HG03460 (cell line): Measurements from ENCODE around the gene ANO1.
"Not testable (repeated sequence)": the region's sequence is repeated elsewhere in the genome, so short reads cannot be mapped to it uniquely, and the experiment has no call there.

Experiments used
- ATAC-seq: cut with Tn5 transposase; IDR thresholded peaks from one replicate; pipeline ENCODE4 v1.9.1; 2021; ENCODE audit not compliant: unreplicated experiment

The ANO1 gene

GRCh38 chr11:70184396-70184795 is 106.3 kb downstream of the ANO1 start:
- ATAC-seq = no peak

- ATAC-seq = no peak
Measured at GRCh38 chr11:70185348-70186055, 107.4 kb downstream of the ANO1 start.

- ATAC-seq = no peak
Measured at GRCh38 chr11:70186420-70186819, 108.3 kb downstream of the ANO1 start.

- ATAC-seq = no peak
Measured at GRCh38 chr11:70186936-70187335, 108.8 kb downstream of the ANO1 start.

- no peak for ATAC-seq
Measured at GRCh38 chr11:70187771-70188170, 109.7 kb downstream of the ANO1 start.

GRCh38 chr11:70189622-70190021 is 111.5 kb downstream of the ANO1 start:
- no peak for ATAC-seq

GRCh38 chr11:70191495-70192140 is 113.5 kb downstream of the ANO1 start:
- no peak for ATAC-seq

GRCh38 chr11:70192666-70193410 is 114.7 kb downstream of the ANO1 start:
- ATAC-seq = no peak

GRCh38 chr11:70193411-70194292 is 115.5 kb downstream of the ANO1 start:
- no peak for ATAC-seq

GRCh38 chr11:70194792-70195791 is 117.0 kb downstream of the ANO1 start:
- no peak for ATAC-seq

GRCh38 chr11:70200212-70200844 is 122.2 kb downstream of the ANO1 start:
- no peak for ATAC-seq

GRCh38 chr11:70201047-70201446 is 122.9 kb downstream of the ANO1 start:
- not testable (repeated sequence) for ATAC-seq

- no peak for ATAC-seq
Measured at GRCh38 chr11:70201882-70202861, 124.1 kb downstream of the ANO1 start.

GRCh38 chr11:70202920-70203750 is 125.0 kb downstream of the ANO1 start, which contains the start of gene FADD:
Gene FADD (plus strand): TSS chr11:70203296. CDS start chr11:70203460, 164 bp downstream.
- peak; percentile 70 for ATAC-seq

GRCh38 chr11:70203751-70204465 is 125.8 kb downstream of the ANO1 start:
- peak; percentile 30 for ATAC-seq

GRCh38 chr11:70204466-70204799 is 126.3 kb downstream of the ANO1 start:
- ATAC-seq = no peak
